K562 (cell line): ENCODE measurements around the gene C1QTNF6. TPM values are rescaled to one million over a fixed set of nuclear protein-coding genes. Genes with fewer than 3 reads are reported as not detected.

Experiments used
- ATAC-seq: fragments of 200-7000 bp; cut with Tn5 transposase; 3 replicates; pipeline ENCODE4 v1.9.1; 2020; ENCODE audit warnings: moderate library complexity
- BruUV-seq: library from RNA; stranded (reverse); fragments of 400-500 nt; replicated peaks from 2 replicates; lab custom pipeline; 2021; lab: Mats Ljungman, UMichigan
- CTCF ChIA-PET: fragments of 300-600 bp; formaldehyde crosslinking; extraction: SDS; loops from one replicate; lab custom pipeline; 2021; ENCODE audit warnings: low intra/inter-chr PET ratio; lab: Yijun Ruan, JAX
- POLR2A ChIA-PET: fragments of 300-600, 350-650 bp; sonication (Branson Sonifier 250); formaldehyde crosslinking; extraction: SDS; loops from one replicate; lab custom pipeline; 2021; ENCODE audit warnings: antibody characterized with exemption, inconsistent platforms; lab: Yijun Ruan, JAX
- DNase-seq, 4 experiments: peaks; one replicate each; pipeline versions ENCODE4 v3.0.0 to v3.0.0-alpha.2; 2011 to 2018; ENCODE audit warnings: low spot score in 3 of 4, mixed read lengths in 3 of 4; ENCODE audit errors: extremely low read depth in 1 of 4
- FAIRE-seq: peaks from 2 replicates; lab custom pipeline; 2011; peaks lifted over from hg19 to GRCh38; lab: Jason Lieb, UNC
- H2AFZ ChIP-seq: 2 replicates; pipeline ENCODE4 v1.6.0; 2011; ENCODE audit warnings: low read depth, low read length, control low read depth, inconsistent platforms
- H3K27ac ChIP-seq: fragments of 200-600 bp; 3 replicates; pipeline ENCODE4 v1.8.0; 2011; ENCODE audit warnings: low read depth, mild to moderate bottlenecking, control low read depth, inconsistent platforms, low read length, moderate library complexity, mixed read lengths; ENCODE audit errors: extremely low read depth
- H3K27me3 ChIP-seq, 2 experiments: fragments of 300-600 bp in 1 of 2; 2 replicates in 1 of 2; 3 replicates in 1 of 2; pipeline versions ENCODE4 v1.6.0 to v1.8.0; 2011; ENCODE audit warnings: inconsistent platforms in 2 of 2, low read length in 2 of 2, mild to moderate bottlenecking in 1 of 2, mixed read lengths in 1 of 2, moderate library complexity in 1 of 2; ENCODE audit not compliant: control insufficient read depth in 2 of 2, insufficient read depth in 2 of 2
- H3K36me3 ChIP-seq: fragments of 300-600 bp; 3 replicates; pipeline ENCODE4 v1.8.0; 2011; ENCODE audit warnings: mild to moderate bottlenecking, low read length, inconsistent platforms; ENCODE audit not compliant: control insufficient read depth, insufficient read depth
- H3K4me1 ChIP-seq, 2 experiments: fragments of 200-600 bp in 1 of 2; replicated peaks in 1 of 2; 2 replicates in 1 of 2; 3 replicates in 1 of 2; pipeline versions ENCODE4 v1.5.1 to v1.8.0; 2011; ENCODE audit warnings: inconsistent platforms in 2 of 2, low read length in 2 of 2, mild to moderate bottlenecking in 1 of 2, mixed read lengths in 1 of 2, moderate library complexity in 1 of 2; ENCODE audit not compliant: control insufficient read depth in 2 of 2, insufficient read depth in 2 of 2
- H3K4me2 ChIP-seq: 2 replicates; pipeline ENCODE4 v1.6.1; 2011; ENCODE audit warnings: low read length, control low read depth, inconsistent platforms, mixed read lengths; ENCODE audit not compliant: insufficient read depth
- H3K4me3 ChIP-seq: fragments of 200-600 bp; sonication (generic), shearing (Covaris generic); 2 replicates; pipeline ENCODE4 v1.5.1; 2016; ENCODE audit warnings: control low read depth, inconsistent platforms
- H3K79me2 ChIP-seq: fragments of 200-600 bp; 3 replicates; pipeline ENCODE4 v1.8.0; 2011; ENCODE audit warnings: low read length, inconsistent platforms; ENCODE audit not compliant: control insufficient read depth, insufficient read depth
- H3K9ac ChIP-seq, 2 experiments: 2 replicates each; pipeline versions ENCODE4 v1.6.0 to v1.6.1; 2011; ENCODE audit warnings: low read depth in 2 of 2, low read length in 2 of 2, control low read depth in 1 of 2, inconsistent platforms in 1 of 2, mild to moderate bottlenecking in 1 of 2, mixed read lengths in 1 of 2; ENCODE audit not compliant: insufficient read depth in 1 of 2
- H3K9me1 ChIP-seq: one replicate; pipeline ENCODE4 v1.6.0; 2011; ENCODE audit warnings: inconsistent platforms, mild to moderate bottlenecking, low read length, moderate library complexity; ENCODE audit not compliant: control insufficient read depth, insufficient read depth
- H3K9me3 ChIP-seq: replicated peaks from 2 replicates; pipeline ENCODE4 v1.5.1; 2011; ENCODE audit warnings: low read depth, low read length, inconsistent platforms; ENCODE audit not compliant: control insufficient read depth, insufficient read depth
- H4K20me1 ChIP-seq: replicated peaks from 2 replicates; pipeline ENCODE4 v1.6.1; 2011; ENCODE audit warnings: low read length, inconsistent platforms, mixed read lengths; ENCODE audit not compliant: control insufficient read depth, insufficient read depth
- CC2D1A ChIP-seq: fragments of 450-650 bp; IDR thresholded peaks from 2 replicates; pipeline ENCODE4 v1.6.1; 2017; ENCODE audit warnings: mild to moderate bottlenecking
- FOS ChIP-seq: IDR thresholded peaks from 3 replicates; pipeline ENCODE4 v1.6.1; 2011; ENCODE audit not compliant: insufficient read length; ENCODE audit errors: extremely low read depth
- FOXJ3 ChIP-seq: sonication (generic); formaldehyde crosslinking; IDR thresholded peaks from 2 replicates; pipeline ENCODE4 v1.4.0; 2020; ENCODE audit warnings: mild to moderate bottlenecking, missing genetic modification reagents
- NFE2L1 ChIP-seq: fragments of 450-650 bp; IDR thresholded peaks from 2 replicates; pipeline ENCODE4 v1.6.1; 2016; ENCODE audit warnings: missing genetic modification characterization, low read depth, mild to moderate bottlenecking, missing compliant biosample characterization, moderate library complexity, borderline replicate concordance
- PML ChIP-seq: IDR thresholded peaks from 2 replicates; pipeline ENCODE4 v1.6.1; 2012; ENCODE audit warnings: low read length, inconsistent platforms
- POLR2G ChIP-seq: fragments of 200-400 bp; formaldehyde crosslinking; IDR thresholded peaks from 2 replicates; pipeline ENCODE4 v1.6.1; 2017; ENCODE audit warnings: low read depth, mild to moderate bottlenecking, antibody characterized with exemption, low read length, moderate library complexity
- RNF2 ChIP-seq: sonication (generic); IDR thresholded peaks from 2 replicates; pipeline ENCODE4 v1.6.1; 2016
- TAF7 ChIP-seq: fragments of 450-650 bp; IDR thresholded peaks from 2 replicates; pipeline ENCODE4 v1.6.1; 2016; ENCODE audit warnings: missing genetic modification characterization, missing compliant biosample characterization
- TAF9B ChIP-seq: fragments of 450-650 bp; IDR thresholded peaks from 2 replicates; pipeline ENCODE4 v1.6.1; 2018; ENCODE audit warnings: mild to moderate bottlenecking; ENCODE audit not compliant: partially characterized antibody
- TCFL5 ChIP-seq: fragments of 250-450 bp; sonication (Bioruptor Pico); conservative IDR thresholded peaks from 2 replicates; pipeline ENCODE4 v1.6.1; 2021; ENCODE audit warnings: mild to moderate bottlenecking, moderate library complexity, matching md5 sums
- UBTF ChIP-seq, 2 experiments: IDR thresholded peaks; 2 replicates each; pipeline ENCODE4 v1.6.1; 2012; ENCODE audit warnings: improper control_type of control experiment in 2 of 2, low read depth in 2 of 2, low read length in 2 of 2, borderline replicate concordance in 1 of 2
- ZBTB1 ChIP-seq: sonication (generic); formaldehyde crosslinking; IDR thresholded peaks from 2 replicates; pipeline ENCODE4 v1.8.1; 2023; ENCODE audit warnings: missing genetic modification reagents, low read depth, mild to moderate bottlenecking, borderline replicate concordance
- ZBTB11 ChIP-seq, 3 experiments: fragments of 200-800 bp in 1 of 3; fragments of 250-450 bp in 1 of 3; fragments of 450-650 bp in 1 of 3; sonication (Bioruptor Pico) in 1 of 3; sonication (Bioruptor generic) in 1 of 3; formaldehyde crosslinking in 1 of 3; IDR thresholded peaks; 2 replicates each; pipeline versions ENCODE4 v1.6.1 to v1.8.0; 2016 to 2022; ENCODE audit warnings: mild to moderate bottlenecking in 2 of 3, missing genetic modification characterization in 2 of 3, missing compliant biosample characterization in 1 of 3, moderate library complexity in 1 of 3
- ZKSCAN3 ChIP-seq: fragments of 250-450 bp; sonication (Bioruptor Pico); IDR thresholded peaks from 2 replicates; pipeline ENCODE4 v1.4.0; 2020
- ZNF165 ChIP-seq: fragments of 250-450 bp; sonication (Bioruptor Pico); IDR thresholded peaks from 2 replicates; pipeline ENCODE4 v1.4.0; 2020; ENCODE audit warnings: borderline replicate concordance
- WGBS: fragments of 100-300 bp; shearing (Covaris generic); methylation state at CpG from one replicate; pipeline ENCODE4 v1.1.6; 2016; ENCODE audit warnings: low coverage, mixed read lengths; ENCODE audit not compliant: insufficient coverage; ENCODE audit errors: missing lambda C conversion rate; 5-methylcytosine and 5-hydroxymethylcytosine counted together
- in situ Hi-C: fragments of 300-500 bp; cut with MboI; formaldehyde crosslinking; loops from 4 replicates; pipeline ENCODE4 v1.15.0; 2018; ENCODE audit warnings: inconsistent platforms, mixed read lengths
- intact Hi-C: fragments of 100-400 bp; cut with micrococcal nuclease; formaldehyde crosslinking; loops from 2 replicates; pipeline ENCODE4 v1.14.2; 2022
- polyA plus RNA-seq, 8 experiments: library from polyadenylated mRNA; depleted of rRNA in 4 of 8; stranded (reverse) in 5 of 8; unstranded in 3 of 8; fragments of >200 nt; fragmentation: Nextera tagmentation in 2 of 8; fragmentation: Illumina TruSeq in 1 of 8; extraction: Ambion mirVana in 2 of 8; extraction: Trizol in 1 of 8; gene quantifications; 2 replicates each; pipeline versions ENCODE4 v1.2.1 to v1.2.3, GENCODE V29; 2011 to 2014; ENCODE audit warnings: inconsistent platforms in 1 of 8, missing spikeins in 1 of 8
- total RNA-seq, 7 experiments: library from RNA; depleted of rRNA in 6 of 7; stranded (reverse); fragments of >200 nt in 6 of 7; fragmentation: Illumina TruSeq in 2 of 7; extraction: Trizol in 2 of 7; gene quantifications; 2 replicates each; pipeline versions ENCODE4 v1.2.1 to v1.2.3, GENCODE V29; 2011 to 2021; ENCODE audit warnings: low replicate concordance in 1 of 7

Gene C1QTNF6
- total and polyA plus RNA-seq, 9 of the 15 experiments (the other 6 are each of a cell fraction or from before 2014, with no cell fraction given), result 0.18 to 0.92 (median 0.55) TPM

DNA sequence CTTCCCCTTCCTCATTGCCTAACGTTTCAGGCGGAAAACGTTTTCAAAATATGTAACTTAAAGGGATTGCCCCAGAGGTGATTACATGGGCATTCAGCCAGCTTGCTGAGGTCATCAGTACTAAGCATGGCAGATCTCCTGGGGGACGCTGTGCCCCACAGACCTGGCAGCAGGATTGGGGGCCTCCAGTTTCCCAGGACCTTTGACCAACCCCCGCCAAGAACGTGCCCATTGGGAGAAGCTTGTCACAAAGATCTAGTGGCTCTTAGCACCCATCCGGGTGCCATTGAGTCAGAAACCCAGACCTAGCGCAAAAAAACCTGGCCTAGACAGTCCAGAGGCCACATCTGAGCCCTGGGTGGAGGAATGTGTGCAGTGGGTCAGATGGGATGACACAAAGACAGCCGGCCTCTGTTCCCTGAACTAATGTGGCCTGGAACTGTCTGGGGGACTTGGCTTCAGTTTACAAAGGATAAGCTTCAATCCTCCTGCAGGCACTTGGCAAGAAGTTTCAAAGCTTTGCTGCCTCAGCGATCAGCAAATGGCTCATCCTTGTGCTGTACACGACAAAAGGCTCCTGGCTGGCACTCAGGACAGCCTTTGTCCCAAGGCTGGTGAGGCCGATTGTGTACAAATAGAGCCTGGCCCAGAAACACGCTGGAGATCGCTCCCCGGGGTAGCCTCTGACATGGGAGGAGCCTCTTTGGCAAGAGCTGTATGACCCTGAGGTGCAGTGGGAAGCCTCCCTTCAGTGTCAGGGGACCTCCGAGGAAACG lies 9.5 kb downstream of the C1QTNF6 start:
- Histone ChIP-seq H2AFZ (no peak overlapping the region), H4K20me1 (0 out of 2 replicates have a peak, but pooled peaks cover 3% of the 10 kb centered on the region), H3K27ac (no peak overlapping the region), H3K79me2 (no peaks in the 10 kb centered on the region), H3K9ac (no peak overlapping the region), H3K4me1 (peaks cover 0 to 25% of the 10 kb centered on the region in 2 experiments; a peak in 2 of 5 replicates), H3K4me3 (no peak overlapping the region), H3K36me3 (no peaks in the 10 kb centered on the region), H3K4me2 (no peak overlapping the region), H3K9me1 (no peaks in the 10 kb centered on the region), H3K9me3 (no peaks in the 10 kb centered on the region), H3K27me3 (peaks cover 9 to 54% of the 10 kb centered on the region in 2 experiments; a peak in 4 of 5 replicates)
- TF ChIP-seq NFE2L1 (no peak), FOS (no peak), ZNF165 (CRISPR knock-in tag) (no peak), ZBTB1 (CRISPR knock-in tag) (no peak), TAF9B (no peak), CC2D1A (no peak), UBTF (IDR thresholded peaks at IDR 0.05; ENCODE audit: borderline replicate concordance in 1 of 2, low read depth in 2 of 2, low read length in 2 of 2) (no peak), RNF2 (no peak), PML (no peak), TCFL5 (CRISPR knock-in tag) (no peak), FOXJ3 (CRISPR knock-in tag) (no peak), POLR2G (no peak), ZKSCAN3 (CRISPR knock-in tag) (no peak), TAF7 (tag) (no peak), ZBTB11 (CRISPR knock-in tag; IDR thresholded peaks at IDR 0.05) (no peak)
- FAIRE-seq, result no peak
- BruUV-seq, result no TSS peak
- intact Hi-C loops (no loop called here), in situ Hi-C loops (no loop called here)
- WGBS, result 11% methylated on average over 14 of the region's 17 CpGs
- DNase-seq, result no peak
- ChIA-PET CTCF (no interaction called here), POLR2A (interaction anchor here (1.1 kb wide), 1 partner anchor 18 kb away, joined by 3 read pairs; no protein-coding TSS in a partner anchor)
- no peak for ATAC-seq
